Omental fat pad (tissue), 4 donors: ENCODE data around the gene TMEM117. TPM values are rescaled to one million over a fixed set of nuclear protein-coding genes. Genes with fewer than 3 reads are reported as not detected.
"Not testable (repeated sequence)": the region's sequence is repeated elsewhere in the genome, so short reads cannot be mapped to it uniquely, and the experiment has no call there.

ENCODE experiments used
- ATAC-seq: fragments of 150-250 bp; one replicate; pipeline ENCODE4 v1.9.1; 2016; ENCODE audit warnings: mild to moderate bottlenecking, moderate library complexity; ENCODE audit not compliant: low FRiP score
- DNase-seq: peaks from one replicate; pipeline ENCODE4 v3.0.0-alpha.2; 2019; ENCODE audit warnings: low spot score
- CTCF ChIP-seq, 3 donors: fragments of 450-650 bp; IDR thresholded peaks; one replicate each; pipeline ENCODE4 v1.5.1; 2016 to 2017; ENCODE audit warnings: antibody characterized with exemption in 3 of 3, mild to moderate bottlenecking in 3 of 3, moderate library complexity in 2 of 3
- total RNA-seq, 4 donors: library from RNA; depleted of rRNA; stranded (reverse); fragments of >200 nt; gene quantifications; one replicate each; pipeline ENCODE4 v1.1.0, GENCODE V29; 2016

Gene TMEM117
- total RNA-seq, 4 donors from 2014 or later: 7.5 to 13.1 (median 8.2) TPM

- TF ChIP-seq CTCF (IDR thresholded peaks at IDR 0.05): no peak
- DNase-seq: no peak
- ATAC-seq: no peak
These were observed 5.4 kb downstream of the TMEM117 start for GRCh38 chr12:43841253-43841652.

GRCh38 chr12:43842259-43842658 lies 6.4 kb downstream of the TMEM117 start:
- ATAC-seq: no peak
- no peak for TF ChIP-seq CTCF (IDR thresholded peaks at IDR 0.05)
- DNase-seq: no peak

- not testable (repeated sequence) for ATAC-seq, DNase-seq
These were observed 11.7 kb downstream of the TMEM117 start for GRCh38 chr12:43847425-43848225.

GRCh38 chr12:43848226-43848507 lies 12.3 kb downstream of the TMEM117 start:
- DNase-seq (no peak), ATAC-seq (no peak)
- TF ChIP-seq CTCF (IDR thresholded peaks at IDR 0.05): no peak

GRCh38 chr12:43848786-43849185 lies 12.9 kb downstream of the TMEM117 start:
- TF ChIP-seq CTCF (IDR thresholded peaks at IDR 0.05): no peak
- ATAC-seq (no peak), DNase-seq (no peak)

- no peak for TF ChIP-seq CTCF (IDR thresholded peaks at IDR 0.05)
- no peak for DNase-seq
- ATAC-seq: no peak
These were observed 16.9 kb downstream of the TMEM117 start for GRCh38 chr12:43852744-43853143.

GRCh38 chr12:43856972-43857371 lies 21.1 kb downstream of the TMEM117 start:
- DNase-seq (no peak), ATAC-seq (no peak)
- TF ChIP-seq CTCF (IDR thresholded peaks at IDR 0.05): no peak
